ENCODE data around the gene SUMO4. TPM values are rescaled to one million over a fixed set of nuclear protein-coding genes. Genes with fewer than 3 reads are reported as not detected.

The SUMO4 gene
- total and polyA plus RNA-seq, 10 of the 15 experiments (the other 5 are each of a cell fraction or from before 2014, with no cell fraction given), result 0.07 to 5.3 (median 1.0) TPM; not detected in 1

DNA sequence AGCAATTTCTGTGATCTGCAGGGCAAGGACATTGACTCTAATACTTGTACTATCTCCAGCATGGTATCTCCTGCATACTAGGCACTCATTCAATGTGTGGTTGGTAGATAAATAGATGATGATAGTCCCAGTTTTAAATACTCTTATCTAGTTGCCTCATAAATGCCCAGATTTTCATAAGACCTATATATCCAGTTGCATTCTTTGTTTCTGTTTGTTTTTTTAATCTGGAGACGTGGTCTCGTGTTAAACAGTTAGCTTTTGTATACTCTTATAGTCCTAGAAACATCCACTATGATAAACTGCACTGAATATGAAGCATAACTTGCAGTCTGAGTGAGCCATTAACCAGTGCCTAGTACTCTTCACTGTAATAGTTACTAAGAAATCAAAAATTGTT, 35.5 kb upstream of the SUMO4 start:
- no peaks in the 10 kb centered on the region for H3K27me3 ChIP-seq (replicated peaks in 1 of 2; ENCODE audit: control insufficient read depth in 2 of 2, insufficient read depth in 2 of 2, low read length in 1 of 2)
- H4K20me1 ChIP-seq (ENCODE audit: control insufficient read depth, insufficient read depth), result no peaks in the 10 kb centered on the region
- POLR2A ChIA-PET, result interaction anchor here (0.7 kb wide), 1 partner anchor 33 kb away, joined by 3 read pairs; no protein-coding TSS in a partner anchor
- H3K9me3 ChIP-seq (replicated peaks; ENCODE audit: control insufficient read depth, insufficient read depth, low read length), result no peaks in the 10 kb centered on the region; the same call in 2 of the 3 replicates
- no peak overlapping the region for H3K9ac ChIP-seq (ENCODE audit: control insufficient read depth, insufficient read depth, low read length)
- ATAC-seq (peak; percentile 14; the same call in 2 of the 3 replicates), DNase-seq (ENCODE audit: low read depth, low spot score) (no peak), FAIRE-seq (no peak)
- SMC1A ChIA-PET (ENCODE audit: uncharacterized antibody, unreplicated experiment), result no interaction called here
- in situ Hi-C loops (cut with MboI) (no loop called here), intact Hi-C loops (cut with micrococcal nuclease; ENCODE audit: unreplicated experiment) (no loop called here)
- H3K4me2 ChIP-seq (ENCODE audit: control insufficient read depth, insufficient read depth), result no peak overlapping the region
- H3K79me2 ChIP-seq (ENCODE audit: control insufficient read depth, insufficient read depth, low read length), result peaks cover 90% of the 10 kb centered on the region
- H3K36me3 ChIP-seq (ENCODE audit: control insufficient read depth in 2 of 2, insufficient read depth in 2 of 2, low read length in 1 of 2), result peaks cover 1 to 7% of the 10 kb centered on the region in 2 experiments; a peak in 3 of 4 replicates
- no peak overlapping the region for H3K4me3 ChIP-seq
- 94% methylated on average over 2 of the region's 2 CpGs for WGBS (ENCODE audit: insufficient coverage, insufficient replicate concordance, low lambda C conversion rate, missing lambda C conversion rate)
- no peak overlapping the region for H3K27ac ChIP-seq (ENCODE audit: control insufficient read depth, insufficient read depth)
- BruUV-seq (replicated peaks), result no TSS peak
- CTCF ChIA-PET, result interaction anchor here (1.7 kb wide), 1 partner anchor 13 kb away, joined by 4 read pairs; no protein-coding TSS in a partner anchor
- RAD21 ChIA-PET (ENCODE audit: unreplicated experiment), result no interaction called here
- TF ChIP-seq, protein P1, sequence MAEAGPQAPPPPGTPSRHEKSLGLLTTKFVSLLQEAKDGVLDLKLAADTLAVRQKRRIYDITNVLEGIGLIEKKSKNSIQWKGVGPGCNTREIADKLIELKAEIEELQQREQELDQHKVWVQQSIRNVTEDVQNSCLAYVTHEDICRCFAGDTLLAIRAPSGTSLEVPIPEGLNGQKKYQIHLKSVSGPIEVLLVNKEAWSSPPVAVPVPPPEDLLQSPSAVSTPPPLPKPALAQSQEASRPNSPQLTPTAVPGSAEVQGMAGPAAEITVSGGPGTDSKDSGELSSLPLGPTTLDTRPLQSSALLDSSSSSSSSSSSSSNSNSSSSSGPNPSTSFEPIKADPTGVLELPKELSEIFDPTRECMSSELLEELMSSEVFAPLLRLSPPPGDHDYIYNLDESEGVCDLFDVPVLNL (IDR thresholded peaks at IDR 0.05; ENCODE audit: low read depth, low read length), result no peak
- TF ChIP-seq, protein P2, sequence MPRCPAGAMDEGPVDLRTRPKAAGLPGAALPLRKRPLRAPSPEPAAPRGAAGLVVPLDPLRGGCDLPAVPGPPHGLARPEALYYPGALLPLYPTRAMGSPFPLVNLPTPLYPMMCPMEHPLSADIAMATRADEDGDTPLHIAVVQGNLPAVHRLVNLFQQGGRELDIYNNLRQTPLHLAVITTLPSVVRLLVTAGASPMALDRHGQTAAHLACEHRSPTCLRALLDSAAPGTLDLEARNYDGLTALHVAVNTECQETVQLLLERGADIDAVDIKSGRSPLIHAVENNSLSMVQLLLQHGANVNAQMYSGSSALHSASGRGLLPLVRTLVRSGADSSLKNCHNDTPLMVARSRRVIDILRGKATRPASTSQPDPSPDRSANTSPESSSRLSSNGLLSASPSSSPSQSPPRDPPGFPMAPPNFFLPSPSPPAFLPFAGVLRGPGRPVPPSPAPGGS (IDR thresholded peaks at IDR 0.05; ENCODE audit: borderline replicate concordance, insufficient read depth, low read depth, low read length, poor library complexity, severe bottlenecking), result no peak
- TF ChIP-seq IKZF2 (IDR thresholded peaks at IDR 0.05) (no peak), ZNF384 (IDR thresholded peaks at IDR 0.05; ENCODE audit: borderline replicate concordance, low read depth, low read length) (no peak), KDM1A (IDR thresholded peaks at IDR 0.05; ENCODE audit: borderline replicate concordance) (no peak), EED (IDR thresholded peaks at IDR 0.05; ENCODE audit: low read depth) (no peak), ZNF274 (IDR thresholded peaks at IDR 0.05; ENCODE audit: insufficient read depth, insufficient read length) (no peak), RELA (IDR thresholded peaks at IDR 0.05; ENCODE audit: borderline replicate concordance, partially characterized antibody) (no peak)
- TF ChIP-seq, protein P3, sequence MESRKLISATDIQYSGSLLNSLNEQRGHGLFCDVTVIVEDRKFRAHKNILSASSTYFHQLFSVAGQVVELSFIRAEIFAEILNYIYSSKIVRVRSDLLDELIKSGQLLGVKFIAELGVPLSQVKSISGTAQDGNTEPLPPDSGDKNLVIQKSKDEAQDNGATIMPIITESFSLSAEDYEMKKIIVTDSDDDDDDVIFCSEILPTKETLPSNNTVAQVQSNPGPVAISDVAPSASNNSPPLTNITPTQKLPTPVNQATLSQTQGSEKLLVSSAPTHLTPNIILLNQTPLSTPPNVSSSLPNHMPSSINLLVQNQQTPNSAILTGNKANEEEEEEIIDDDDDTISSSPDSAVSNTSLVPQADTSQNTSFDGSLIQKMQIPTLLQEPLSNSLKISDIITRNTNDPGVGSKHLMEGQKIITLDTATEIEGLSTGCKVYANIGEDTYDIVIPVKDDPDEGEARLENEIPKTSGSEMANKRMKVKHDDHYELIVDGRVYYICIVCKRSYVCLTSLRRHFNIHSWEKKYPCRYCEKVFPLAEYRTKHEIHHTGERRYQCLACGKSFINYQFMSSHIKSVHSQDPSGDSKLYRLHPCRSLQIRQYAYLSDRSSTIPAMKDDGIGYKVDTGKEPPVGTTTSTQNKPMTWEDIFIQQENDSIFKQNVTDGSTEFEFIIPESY (IDR thresholded peaks at IDR 0.05), result no peak
- TF ChIP-seq, protein P4, sequence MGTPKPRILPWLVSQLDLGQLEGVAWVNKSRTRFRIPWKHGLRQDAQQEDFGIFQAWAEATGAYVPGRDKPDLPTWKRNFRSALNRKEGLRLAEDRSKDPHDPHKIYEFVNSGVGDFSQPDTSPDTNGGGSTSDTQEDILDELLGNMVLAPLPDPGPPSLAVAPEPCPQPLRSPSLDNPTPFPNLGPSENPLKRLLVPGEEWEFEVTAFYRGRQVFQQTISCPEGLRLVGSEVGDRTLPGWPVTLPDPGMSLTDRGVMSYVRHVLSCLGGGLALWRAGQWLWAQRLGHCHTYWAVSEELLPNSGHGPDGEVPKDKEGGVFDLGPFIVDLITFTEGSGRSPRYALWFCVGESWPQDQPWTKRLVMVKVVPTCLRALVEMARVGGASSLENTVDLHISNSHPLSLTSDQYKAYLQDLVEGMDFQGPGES (IDR thresholded peaks at IDR 0.05), result no peak
- TF ChIP-seq, protein P5, sequence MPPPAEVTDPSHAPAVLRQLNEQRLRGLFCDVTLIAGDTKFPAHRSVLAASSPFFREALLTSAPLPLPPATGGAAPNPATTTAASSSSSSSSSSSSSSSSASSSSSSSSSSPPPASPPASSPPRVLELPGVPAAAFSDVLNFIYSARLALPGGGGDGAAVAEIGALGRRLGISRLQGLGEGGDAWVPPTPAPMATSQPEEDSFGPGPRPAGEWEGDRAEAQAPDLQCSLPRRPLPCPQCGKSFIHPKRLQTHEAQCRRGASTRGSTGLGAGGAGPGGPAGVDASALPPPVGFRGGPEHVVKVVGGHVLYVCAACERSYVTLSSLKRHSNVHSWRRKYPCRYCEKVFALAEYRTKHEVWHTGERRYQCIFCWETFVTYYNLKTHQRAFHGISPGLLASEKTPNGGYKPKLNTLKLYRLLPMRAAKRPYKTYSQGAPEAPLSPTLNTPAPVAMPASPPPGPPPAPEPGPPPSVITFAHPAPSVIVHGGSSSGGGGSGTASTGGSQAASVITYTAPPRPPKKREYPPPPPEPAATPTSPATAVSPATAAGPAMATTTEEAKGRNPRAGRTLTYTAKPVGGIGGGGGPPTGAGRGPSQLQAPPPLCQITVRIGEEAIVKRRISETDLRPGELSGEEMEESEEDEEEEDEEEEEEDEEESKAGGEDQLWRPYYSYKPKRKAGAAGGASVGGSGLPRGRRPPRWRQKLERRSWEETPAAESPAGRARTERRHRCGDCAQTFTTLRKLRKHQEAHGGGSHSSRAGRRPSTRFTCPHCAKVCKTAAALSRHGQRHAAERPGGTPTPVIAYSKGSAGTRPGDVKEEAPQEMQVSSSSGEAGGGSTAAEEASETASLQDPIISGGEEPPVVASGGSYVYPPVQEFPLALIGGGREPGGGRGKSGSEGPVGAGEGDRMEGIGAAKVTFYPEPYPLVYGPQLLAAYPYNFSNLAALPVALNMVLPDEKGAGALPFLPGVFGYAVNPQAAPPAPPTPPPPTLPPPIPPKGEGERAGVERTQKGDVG (CRISPR knock-in tag; IDR thresholded peaks at IDR 0.05), result no peak
- H2AFZ ChIP-seq (ENCODE audit: control insufficient read depth, low read depth, low read length), result no peak overlapping the region
- peaks cover 15% of the 10 kb centered on the region; the same call in 1 of the 2 replicates for H3K4me1 ChIP-seq (ENCODE audit: control insufficient read depth, insufficient read depth, low read length)
